GM19240 (cell line): ENCODE results near the gene DDC.
A peak's percentile ranks its signal among the peaks of the same experiment; 100 is the strongest.
"Not testable (repeated sequence)": the region's sequence is repeated elsewhere in the genome, so short reads cannot be mapped to it uniquely, and the experiment has no call there.

Experiments used
- DNase-seq: peaks from one replicate; pipeline ENCODE4 v3.0.0; 2011; ENCODE audit warnings: low spot score; ENCODE audit not compliant: insufficient read length

The DDC gene

GRCh38 chr7:50459183-50459582, 106.0 kb downstream of the DDC start:
- not testable (repeated sequence) for DNase-seq

- DNase-seq = not testable (repeated sequence)
These were observed 106.6 kb downstream of the DDC start for GRCh38 chr7:50458651-50459050.

- DNase-seq = no peak
These were observed 108.7 kb downstream of the DDC start for GRCh38 chr7:50456371-50457123.

GRCh38 chr7:50455658-50456057, 109.5 kb downstream of the DDC start:
- DNase-seq = no peak

DNA sequence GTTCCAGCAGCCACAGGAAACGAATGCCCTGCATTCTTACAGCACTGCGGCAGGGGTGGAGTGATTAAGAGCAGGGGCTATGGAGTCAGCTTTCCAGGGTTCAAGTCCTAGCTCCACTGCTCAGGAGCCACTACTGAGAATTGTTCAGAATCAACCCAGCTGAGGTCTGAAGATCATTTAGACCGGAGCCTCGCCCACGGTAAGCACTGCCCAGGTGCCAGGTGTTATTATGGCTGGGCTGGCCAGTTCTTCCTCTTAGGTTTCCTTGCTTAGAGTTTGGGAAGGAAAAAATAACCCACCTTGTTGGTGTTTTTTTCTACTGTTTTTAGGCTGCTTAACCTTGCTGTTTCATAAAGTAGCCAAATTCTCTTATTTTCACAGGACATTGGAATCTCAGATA, 110.2 kb downstream of the DDC start:
- no peak for DNase-seq

DNA sequence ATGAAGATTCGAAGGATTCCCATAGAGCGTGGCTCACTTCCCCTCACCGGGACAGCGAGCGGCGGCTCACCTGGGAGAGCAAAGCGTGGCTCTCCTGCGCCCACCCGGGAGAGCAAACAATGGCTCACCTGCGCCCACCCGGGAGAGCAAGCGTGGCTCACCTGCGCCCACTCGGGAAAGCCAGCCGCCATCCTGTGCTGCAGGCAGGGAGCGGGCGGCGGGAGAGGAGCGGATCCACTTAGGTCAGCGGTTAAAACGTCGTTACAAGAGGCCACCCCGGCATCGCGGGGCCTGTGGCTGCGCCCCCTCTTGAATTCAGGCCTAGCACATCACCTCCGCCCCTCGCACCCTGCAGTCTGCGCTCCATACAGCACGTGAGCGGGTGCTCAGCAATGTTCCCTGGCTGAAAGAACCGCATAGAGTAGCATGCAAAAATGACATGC, 114.6 kb downstream of the DDC start:
- DNase-seq = no peak

- DNase-seq = peak; percentile 68
These were observed 115.2 kb downstream of the DDC start, which contains the start of gene FIGNL1 for GRCh38 chr7:50449881-50450589. Gene FIGNL1, minus strand, starts transcription at chr7:50450350. Its CDS starts 3,063 bp downstream, at chr7:50447287.

DNA sequence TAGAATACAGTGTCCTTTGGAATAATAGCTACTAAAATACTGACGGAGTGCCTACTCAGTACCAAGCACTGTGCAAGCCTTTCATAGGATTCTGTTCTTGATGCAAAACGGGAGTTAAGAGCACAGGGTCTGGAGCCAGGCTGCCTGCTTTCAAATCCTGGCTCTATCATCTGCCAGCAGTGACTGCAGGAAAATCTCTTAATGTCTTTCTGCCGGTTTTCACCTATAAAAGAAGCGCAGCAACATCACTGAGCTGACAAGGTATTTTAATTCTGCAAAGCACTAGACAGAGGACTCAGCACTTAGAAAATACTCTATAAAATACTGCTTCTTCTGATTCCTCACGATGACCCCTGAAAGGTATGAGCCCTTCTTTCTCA, 115.7 kb downstream of the DDC start:
- DNase-seq = no peak

DNA sequence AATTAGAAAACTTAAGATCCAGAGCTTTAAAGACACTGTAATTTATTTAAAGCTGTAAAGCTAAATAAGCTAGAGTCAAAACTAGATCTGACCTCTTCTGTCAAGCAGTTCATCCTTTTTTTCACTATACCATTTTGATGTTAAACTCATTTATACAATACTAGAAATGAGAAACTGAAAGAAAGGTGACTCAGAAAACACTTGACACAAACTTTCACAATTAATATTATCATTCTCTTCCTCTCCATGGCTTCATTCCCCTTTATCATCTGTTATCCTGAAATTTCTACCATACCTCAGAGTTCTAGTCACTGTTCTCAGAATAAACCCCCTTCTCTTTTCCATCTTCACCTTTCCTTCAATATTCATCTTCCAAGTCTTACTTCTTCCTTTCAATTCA, 116.4 kb downstream of the DDC start:
- DNase-seq = no peak

DNA sequence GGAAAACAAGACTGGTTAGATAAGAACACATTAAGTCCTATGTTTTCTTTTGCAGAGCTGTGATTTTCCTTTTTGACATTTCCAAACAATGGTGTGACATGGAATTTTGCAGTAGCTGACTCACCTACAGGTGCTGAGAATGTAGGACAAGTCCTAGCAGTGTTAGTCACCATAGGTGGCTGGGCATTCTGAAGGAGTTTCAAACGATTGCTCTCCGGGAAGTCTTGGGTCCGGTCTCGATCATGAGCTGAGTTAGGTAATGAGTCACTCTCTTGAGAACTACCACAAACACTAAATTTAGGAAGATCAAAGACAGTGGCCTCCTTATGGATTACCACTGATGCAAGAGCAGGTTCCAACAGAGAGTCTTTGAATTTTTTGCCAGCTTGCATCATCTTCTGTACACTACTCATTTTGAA, 118.7 kb downstream of the DDC start:
- DNase-seq = no peak

GRCh38 chr7:50436133-50436806, 128.9 kb downstream of the DDC start:
- DNase-seq = no peak

DNA sequence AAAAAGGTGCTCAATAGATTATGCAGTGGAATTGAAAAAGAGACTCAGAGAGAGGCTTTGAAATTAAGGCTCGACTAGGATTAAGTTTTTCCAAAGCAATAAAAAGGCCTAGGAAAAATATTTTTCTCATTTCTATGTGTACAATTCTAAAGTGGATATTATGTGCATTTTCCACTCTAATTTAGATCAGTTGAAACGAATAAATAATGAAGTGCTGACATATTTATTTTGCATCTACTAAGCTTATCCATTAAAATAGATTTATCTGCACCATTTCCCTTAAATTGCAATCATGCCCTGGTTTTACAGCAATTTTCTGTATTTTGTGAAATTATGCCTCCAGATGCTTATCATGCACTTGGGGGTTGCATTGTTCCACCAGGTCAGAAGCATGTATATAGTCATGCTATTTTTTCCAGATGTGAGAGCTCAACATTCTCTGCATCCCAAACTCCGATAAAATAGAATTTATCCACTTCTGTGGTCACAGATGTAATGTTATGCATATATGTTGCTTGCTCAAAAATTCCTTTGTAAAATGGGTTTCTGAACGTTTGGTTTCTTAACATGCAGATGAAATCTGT, 133.4 kb downstream of the DDC start:
- no peak for DNase-seq

DNA sequence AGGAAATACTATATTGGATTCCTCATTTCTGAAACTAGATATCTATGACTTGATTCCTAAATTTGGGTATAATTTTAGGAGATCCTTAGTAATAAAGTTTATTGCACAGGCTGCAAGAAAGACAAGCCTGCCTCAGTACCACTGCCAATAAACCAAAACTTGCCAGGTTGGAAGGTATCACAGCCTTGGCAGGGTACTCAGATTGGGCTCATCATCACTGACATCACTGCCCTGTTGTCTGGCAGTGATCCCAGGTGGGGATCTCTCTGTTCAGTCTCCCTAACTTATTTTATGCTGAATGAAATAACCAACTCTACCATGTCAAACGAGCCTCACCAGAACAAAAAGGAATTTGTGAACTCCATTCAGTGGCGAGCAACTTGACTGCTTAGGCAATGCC, 133.9 kb downstream of the DDC start:
- no peak for DNase-seq

DNA sequence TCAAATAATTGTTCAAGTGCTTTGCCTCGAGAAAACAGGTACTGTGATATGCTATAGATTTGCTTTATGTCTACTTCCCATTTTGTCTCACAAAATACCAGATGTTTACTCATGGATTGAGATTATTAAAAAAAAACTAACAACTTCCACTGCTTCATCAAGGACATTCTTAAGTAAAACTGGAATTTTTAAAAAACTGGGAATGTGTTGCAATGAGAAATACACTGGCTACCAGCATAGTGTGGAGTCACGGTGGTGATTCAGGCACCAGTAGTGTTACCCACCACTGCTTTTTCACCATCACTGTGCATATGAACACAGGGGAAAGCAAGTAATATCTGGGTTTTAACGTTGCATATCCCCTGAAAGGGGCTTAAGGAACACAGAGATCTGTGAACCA, 136.3 kb downstream of the DDC start:
- no peak for DNase-seq

DNA sequence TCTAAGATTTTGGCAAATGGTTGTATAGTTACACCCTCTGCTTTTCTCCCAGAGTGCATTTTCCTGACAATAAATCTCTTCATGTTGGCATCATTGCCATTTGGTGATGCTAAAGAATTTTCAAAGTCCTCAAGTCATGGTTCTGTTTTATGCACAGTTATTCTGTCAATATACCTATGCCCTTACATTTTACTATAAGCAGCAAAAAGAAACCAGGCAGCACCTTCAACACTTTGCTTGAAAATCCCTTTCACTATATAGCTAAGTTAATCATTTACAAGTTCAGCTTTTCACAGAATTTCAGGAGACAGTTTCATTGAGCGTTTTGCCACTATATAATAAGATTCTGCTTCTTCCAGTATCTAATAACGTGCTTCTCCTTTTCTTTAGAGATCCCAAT, 137.7 kb downstream of the DDC start:
- no peak for DNase-seq

- DNase-seq = no peak
These were observed 138.7 kb downstream of the DDC start for GRCh38 chr7:50426280-50427045.

GRCh38 chr7:50425318-50425717, 139.9 kb downstream of the DDC start:
- DNase-seq = no peak

GRCh38 chr7:50423860-50424259, 141.3 kb downstream of the DDC start:
- DNase-seq = no peak

GRCh38 chr7:50422858-50423257, 142.3 kb downstream of the DDC start:
- DNase-seq = no peak

- no peak for DNase-seq
These were observed 144.2 kb downstream of the DDC start for GRCh38 chr7:50421043-50421442.
